ENCODE data around the gene TBL1XR1.

TBL1XR1 gene

GRCh38 chr3:177085794-177086193 is 111.5 kb downstream of the TBL1XR1 start:
- TF ChIP-seq, protein P1, sequence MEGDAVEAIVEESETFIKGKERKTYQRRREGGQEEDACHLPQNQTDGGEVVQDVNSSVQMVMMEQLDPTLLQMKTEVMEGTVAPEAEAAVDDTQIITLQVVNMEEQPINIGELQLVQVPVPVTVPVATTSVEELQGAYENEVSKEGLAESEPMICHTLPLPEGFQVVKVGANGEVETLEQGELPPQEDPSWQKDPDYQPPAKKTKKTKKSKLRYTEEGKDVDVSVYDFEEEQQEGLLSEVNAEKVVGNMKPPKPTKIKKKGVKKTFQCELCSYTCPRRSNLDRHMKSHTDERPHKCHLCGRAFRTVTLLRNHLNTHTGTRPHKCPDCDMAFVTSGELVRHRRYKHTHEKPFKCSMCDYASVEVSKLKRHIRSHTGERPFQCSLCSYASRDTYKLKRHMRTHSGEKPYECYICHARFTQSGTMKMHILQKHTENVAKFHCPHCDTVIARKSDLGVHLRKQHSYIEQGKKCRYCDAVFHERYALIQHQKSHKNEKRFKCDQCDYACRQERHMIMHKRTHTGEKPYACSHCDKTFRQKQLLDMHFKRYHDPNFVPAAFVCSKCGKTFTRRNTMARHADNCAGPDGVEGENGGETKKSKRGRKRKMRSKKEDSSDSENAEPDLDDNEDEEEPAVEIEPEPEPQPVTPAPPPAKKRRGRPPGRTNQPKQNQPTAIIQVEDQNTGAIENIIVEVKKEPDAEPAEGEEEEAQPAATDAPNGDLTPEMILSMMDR (conservative IDR thresholded peaks at IDR 0.05; ENCODE audit: low read depth, low read length): no peak

DNA sequence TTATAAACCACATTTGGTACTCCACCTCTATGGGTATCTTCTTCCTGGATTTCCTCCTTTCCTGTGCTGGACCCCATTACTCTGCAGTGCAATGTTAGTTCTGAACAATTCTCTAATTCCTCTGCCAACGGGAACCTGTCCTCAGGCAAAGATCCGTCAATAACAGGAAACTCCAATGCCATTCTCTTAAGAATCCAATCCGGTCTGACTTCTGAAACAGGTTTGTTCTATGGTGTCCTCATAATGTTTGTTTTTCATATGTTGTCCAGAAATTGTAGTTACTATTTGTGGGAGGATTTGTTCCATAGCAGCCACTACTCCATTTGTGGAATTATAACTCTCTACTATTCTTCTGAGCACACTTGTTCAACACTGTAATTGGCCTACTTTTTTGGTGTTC is 112.7 kb downstream of the TBL1XR1 start:
- Histone ChIP-seq H3K4me2 (no peak overlapping the region), H3K27me3 (ENCODE audit: insufficient read depth, low read depth) (no peaks in the 10 kb centered on the region), H4K20me1 (ENCODE audit: insufficient read depth) (peaks cover 51% of the 10 kb centered on the region), H3K79me2 (ENCODE audit: insufficient read depth, low read depth) (peaks cover 97% of the 10 kb centered on the region), H3K4me3 (IDR thresholded peaks at IDR 0.05; ENCODE audit: insufficient read depth, low read depth, low read length) (no peak overlapping the region), H3K27ac (no peak overlapping the region), H3K4me1 (ENCODE audit: low read depth, poor library complexity, severe bottlenecking) (peaks cover 46% of the 10 kb centered on the region), H3K36me3 (ENCODE audit: insufficient read depth) (no peaks in the 10 kb centered on the region), H2AFZ (ENCODE audit: low read depth) (no peak overlapping the region), H3K9ac (no peak overlapping the region)
- TF ChIP-seq, protein P1 (conservative IDR thresholded peaks at IDR 0.05; ENCODE audit: low read depth, low read length): no peak

More at GRCh38 chr3:177085794-177086193, 111.5 kb downstream of the TBL1XR1 start:
- H3K27me3 ChIP-seq (ENCODE audit: insufficient read depth, low read depth): no peaks in the 10 kb centered on the region
- peaks cover 97% of the 10 kb centered on the region for H3K79me2 ChIP-seq (ENCODE audit: insufficient read depth, low read depth)
- H4K20me1 ChIP-seq (ENCODE audit: insufficient read depth): peaks cover 51% of the 10 kb centered on the region
- H3K4me3 ChIP-seq (IDR thresholded peaks at IDR 0.05; ENCODE audit: insufficient read depth, low read depth, low read length): no peak overlapping the region
- peaks cover 47% of the 10 kb centered on the region for H3K4me1 ChIP-seq (ENCODE audit: low read depth, poor library complexity, severe bottlenecking)
- H3K9ac ChIP-seq: no peak overlapping the region
- H3K27ac ChIP-seq: 0 out of 2 replicates have a peak overlapping the region, but pooled peaks have one; percentile 5
- no peaks in the 10 kb centered on the region for H3K36me3 ChIP-seq (ENCODE audit: insufficient read depth)
- H3K4me2 ChIP-seq: no peak overlapping the region
- no peak overlapping the region for H2AFZ ChIP-seq (ENCODE audit: low read depth)

DNA sequence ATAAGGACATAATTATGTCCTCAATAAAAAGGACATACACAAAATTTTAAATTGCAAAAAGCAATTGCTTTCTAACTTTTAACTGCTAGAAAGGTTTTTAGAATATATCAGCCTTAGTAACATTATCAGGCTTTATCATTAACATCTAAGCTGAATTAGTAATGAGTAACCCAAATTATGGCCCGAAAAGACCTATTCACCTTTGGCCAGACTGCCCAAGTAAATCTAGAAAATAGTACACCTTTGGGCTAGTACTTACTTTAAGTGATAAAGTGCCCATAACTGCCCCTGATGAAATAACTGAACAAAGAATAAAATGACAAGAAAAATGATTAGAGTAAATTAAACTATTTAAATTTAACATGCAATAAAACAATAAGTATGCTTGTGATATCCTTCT is 117.2 kb downstream of the TBL1XR1 start:
- H3K4me1 ChIP-seq (ENCODE audit: low read depth, poor library complexity, severe bottlenecking): peaks cover 4% of the 10 kb centered on the region
- H4K20me1 ChIP-seq (ENCODE audit: insufficient read depth): peaks cover 34% of the 10 kb centered on the region
- no peaks in the 10 kb centered on the region for H3K36me3 ChIP-seq (ENCODE audit: insufficient read depth)
- no peak overlapping the region for H3K9ac ChIP-seq
- no peak overlapping the region for H3K4me3 ChIP-seq (IDR thresholded peaks at IDR 0.05; ENCODE audit: insufficient read depth, low read depth, low read length)
- no peaks in the 10 kb centered on the region for H3K27me3 ChIP-seq (ENCODE audit: insufficient read depth, low read depth)
- TF ChIP-seq, protein P1 (conservative IDR thresholded peaks at IDR 0.05; ENCODE audit: low read depth, low read length): no peak
- no peak overlapping the region for H3K27ac ChIP-seq
- H3K79me2 ChIP-seq (ENCODE audit: insufficient read depth, low read depth): peaks cover 97% of the 10 kb centered on the region
- no peak overlapping the region for H2AFZ ChIP-seq (ENCODE audit: low read depth)
- no peak overlapping the region for H3K4me2 ChIP-seq

GRCh38 chr3:177079684-177080083 is 117.6 kb downstream of the TBL1XR1 start:
- peaks cover 6% of the 10 kb centered on the region for H3K4me1 ChIP-seq (ENCODE audit: low read depth, poor library complexity, severe bottlenecking)
- H3K4me3 ChIP-seq (IDR thresholded peaks at IDR 0.05; ENCODE audit: insufficient read depth, low read depth, low read length): no peak overlapping the region
- TF ChIP-seq, protein P1 (conservative IDR thresholded peaks at IDR 0.05; ENCODE audit: low read depth, low read length): no peak
- peaks cover 35% of the 10 kb centered on the region for H4K20me1 ChIP-seq (ENCODE audit: insufficient read depth)
- H3K79me2 ChIP-seq (ENCODE audit: insufficient read depth, low read depth): peaks cover 97% of the 10 kb centered on the region
- no peaks in the 10 kb centered on the region for H3K36me3 ChIP-seq (ENCODE audit: insufficient read depth)
- no peaks in the 10 kb centered on the region for H3K27me3 ChIP-seq (ENCODE audit: insufficient read depth, low read depth)
- H2AFZ ChIP-seq (ENCODE audit: low read depth): no peak overlapping the region
- no peak overlapping the region for H3K9ac ChIP-seq
- H3K27ac ChIP-seq: no peak overlapping the region
- H3K4me2 ChIP-seq: no peak overlapping the region
